22Rv1 (cell line): ENCODE results near the gene STXBP5.
"Not testable (repeated sequence)": the region's sequence is repeated elsewhere in the genome, so short reads cannot be mapped to it uniquely, and the experiment has no call there.

Experiments used
- H3K27ac ChIP-seq: fragments of 450-650 bp; 2 replicates; pipeline ENCODE4 v1.5.1; 2017
- CTCF ChIP-seq: fragments of 450-650 bp; IDR thresholded peaks from 2 replicates; pipeline ENCODE4 v1.5.1; 2017; ENCODE audit warnings: mild to moderate bottlenecking
- ZFX ChIP-seq: fragments of 450-650 bp; IDR thresholded peaks from 2 replicates; pipeline ENCODE4 v1.6.1; 2017; ENCODE audit warnings: antibody characterized with exemption, borderline replicate concordance

STXBP5 gene

GRCh38 chr6:147347882-147348575 lies 143.8 kb downstream of the STXBP5 start:
- no peak for TF ChIP-seq CTCF
- no peak for TF ChIP-seq ZFX
- no peak overlapping the region for H3K27ac ChIP-seq

GRCh38 chr6:147361311-147361981 lies 157.2 kb downstream of the STXBP5 start:
- H3K27ac ChIP-seq: no peak overlapping the region
- no peak for TF ChIP-seq ZFX
- no peak for TF ChIP-seq CTCF

- TF ChIP-seq ZFX (no peak), CTCF (no peak)
- no peak overlapping the region for H3K27ac ChIP-seq
These were observed 162.1 kb downstream of the STXBP5 start for GRCh38 chr6:147366290-147366689.

- TF ChIP-seq CTCF (no peak), ZFX (no peak)
These were observed 167.1 kb downstream of the STXBP5 start for GRCh38 chr6:147371325-147371724.

GRCh38 chr6:147372806-147373205 lies 168.6 kb downstream of the STXBP5 start:
- TF ChIP-seq ZFX: no peak
- no peak for TF ChIP-seq CTCF

More at GRCh38 chr6:147371325-147371724, 167.1 kb downstream of the STXBP5 start:
- no peak overlapping the region for H3K27ac ChIP-seq

GRCh38 chr6:147378819-147379218 lies 174.6 kb downstream of the STXBP5 start:
- TF ChIP-seq ZFX: no peak
- no peak for TF ChIP-seq CTCF
- H3K27ac ChIP-seq: no peak overlapping the region

More at GRCh38 chr6:147372806-147373205, 168.6 kb downstream of the STXBP5 start:
- no peak overlapping the region for H3K27ac ChIP-seq

- H3K27ac ChIP-seq: not testable (repeated sequence)
These were observed 176.6 kb downstream of the STXBP5 start for GRCh38 chr6:147380841-147381240.
